DOHH2 (cell line): ENCODE measurements around the gene MUC2.

Experiments
- EZH2phosphoT487 ChIP-seq: fragments of 200-600 bp; sonication (generic); IDR thresholded peaks from 2 replicates; pipeline ENCODE4 v1.6.1; 2017; ENCODE audit warnings: borderline replicate concordance, mild to moderate bottlenecking, antibody characterized with exemption, low read length, moderate library complexity, mixed read lengths
- TF ChIP-seq, protein P1 (sequence below): fragments of 200-600 bp; sonication (generic); IDR thresholded peaks from one replicate; pipeline ENCODE4 v1.5.1; 2014; ENCODE audit warnings: antibody characterized with exemption, mild to moderate bottlenecking, low read depth, low read length; ENCODE audit not compliant: poor library complexity, severe bottlenecking

DNA sequence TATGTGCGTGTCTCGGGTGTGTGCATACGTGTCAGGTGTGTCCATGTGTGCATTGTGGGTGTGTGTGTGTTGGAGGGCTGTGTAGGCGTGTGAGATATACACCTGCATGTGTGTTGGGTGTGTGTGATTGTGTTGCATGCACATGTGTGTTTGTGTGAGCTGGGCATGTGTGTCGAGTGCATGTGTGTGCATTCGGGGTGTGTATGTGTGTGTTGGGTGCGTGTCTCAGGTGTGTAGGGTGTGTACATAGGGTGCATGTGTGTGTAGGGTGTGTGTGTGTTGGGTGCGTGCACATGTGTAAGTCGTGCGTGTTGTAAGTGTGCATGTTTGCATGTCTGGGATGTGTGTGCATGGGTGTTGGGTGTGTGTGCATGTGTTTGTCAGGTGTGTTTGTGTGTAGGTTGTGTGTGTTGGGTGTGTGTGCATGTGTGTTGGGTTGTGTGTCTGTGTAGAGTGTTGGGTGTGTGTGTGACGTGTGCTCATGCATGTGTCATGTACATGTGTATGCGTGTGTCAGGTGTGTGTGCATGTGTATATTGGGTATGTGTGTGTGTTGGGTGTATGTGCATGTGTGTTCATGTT is 42.3 kb upstream of the MUC2 start:
- TF ChIP-seq, protein P1, sequence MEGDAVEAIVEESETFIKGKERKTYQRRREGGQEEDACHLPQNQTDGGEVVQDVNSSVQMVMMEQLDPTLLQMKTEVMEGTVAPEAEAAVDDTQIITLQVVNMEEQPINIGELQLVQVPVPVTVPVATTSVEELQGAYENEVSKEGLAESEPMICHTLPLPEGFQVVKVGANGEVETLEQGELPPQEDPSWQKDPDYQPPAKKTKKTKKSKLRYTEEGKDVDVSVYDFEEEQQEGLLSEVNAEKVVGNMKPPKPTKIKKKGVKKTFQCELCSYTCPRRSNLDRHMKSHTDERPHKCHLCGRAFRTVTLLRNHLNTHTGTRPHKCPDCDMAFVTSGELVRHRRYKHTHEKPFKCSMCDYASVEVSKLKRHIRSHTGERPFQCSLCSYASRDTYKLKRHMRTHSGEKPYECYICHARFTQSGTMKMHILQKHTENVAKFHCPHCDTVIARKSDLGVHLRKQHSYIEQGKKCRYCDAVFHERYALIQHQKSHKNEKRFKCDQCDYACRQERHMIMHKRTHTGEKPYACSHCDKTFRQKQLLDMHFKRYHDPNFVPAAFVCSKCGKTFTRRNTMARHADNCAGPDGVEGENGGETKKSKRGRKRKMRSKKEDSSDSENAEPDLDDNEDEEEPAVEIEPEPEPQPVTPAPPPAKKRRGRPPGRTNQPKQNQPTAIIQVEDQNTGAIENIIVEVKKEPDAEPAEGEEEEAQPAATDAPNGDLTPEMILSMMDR: no peak
- TF ChIP-seq EZH2phosphoT487: no peak
